ENCODE data around the gene SLC17A7.

Gene SLC17A7

GRCh38 chr19:49430172-49430677 is 11.1 kb downstream of the SLC17A7 start:
- no peak for TF ChIP-seq FOXP2 (optimal IDR thresholded peaks at IDR 0.05; ENCODE audit: control extremely low read depth, extremely low read length, insufficient read depth)
- TF ChIP-seq POLR2AphosphoS5 (IDR thresholded peaks at IDR 0.05; ENCODE audit: borderline replicate concordance, low read depth, low read length) = no peak
- TF ChIP-seq EZH2 (IDR thresholded peaks at IDR 0.05) = no peak
- no peak for DNase-seq (ENCODE audit: low read depth, low spot score)
- H3K9ac ChIP-seq (ENCODE audit: insufficient read length) = no peak overlapping the region
- H3K27ac ChIP-seq = no peak overlapping the region
- H3K36me3 ChIP-seq (ENCODE audit: insufficient read depth, low read length) = no peaks in the 10 kb centered on the region
- H3K9me3 ChIP-seq (ENCODE audit: low read depth, low read length) = no peaks in the 10 kb centered on the region
- no peak overlapping the region for H3K4me3 ChIP-seq

GRCh38 chr19:49428547-49429451 is 12.5 kb downstream of the SLC17A7 start:
- Histone ChIP-seq H3K9me3 (ENCODE audit: low read depth, low read length) (no peaks in the 10 kb centered on the region), H3K4me3 (no peak overlapping the region), H3K9ac (ENCODE audit: insufficient read length) (no peak overlapping the region), H3K27ac (no peak overlapping the region), H3K36me3 (ENCODE audit: insufficient read depth, low read length) (no peaks in the 10 kb centered on the region)
- DNase-seq (ENCODE audit: low read depth, low spot score) = no peak
- TF ChIP-seq POLR2AphosphoS5 (IDR thresholded peaks at IDR 0.05; ENCODE audit: borderline replicate concordance, low read depth, low read length) (no peak), EZH2 (IDR thresholded peaks at IDR 0.05) (no peak), FOXP2 (optimal IDR thresholded peaks at IDR 0.05; ENCODE audit: control extremely low read depth, extremely low read length, insufficient read depth) (no peak)

- H3K27ac ChIP-seq = no peak overlapping the region
- no peaks in the 10 kb centered on the region for H3K36me3 ChIP-seq (ENCODE audit: insufficient read depth, low read length)
- H3K9ac ChIP-seq (ENCODE audit: insufficient read length) = no peak overlapping the region
- no peaks in the 10 kb centered on the region for H3K9me3 ChIP-seq (ENCODE audit: low read depth, low read length)
- no peak for DNase-seq (ENCODE audit: low read depth, low spot score)
- H3K4me3 ChIP-seq = no peak overlapping the region
- TF ChIP-seq FOXP2 (optimal IDR thresholded peaks at IDR 0.05; ENCODE audit: control extremely low read depth, extremely low read length, insufficient read depth) (no peak), EZH2 (IDR thresholded peaks at IDR 0.05) (no peak), POLR2AphosphoS5 (IDR thresholded peaks at IDR 0.05; ENCODE audit: borderline replicate concordance, low read depth, low read length) (no peak)
Observed at GRCh38 chr19:49427855-49428546, 13.3 kb downstream of the SLC17A7 start.

GRCh38 chr19:49427339-49427738 is 14.0 kb downstream of the SLC17A7 start:
- H3K9me3 ChIP-seq (ENCODE audit: low read depth, low read length) = no peaks in the 10 kb centered on the region
- H3K27ac ChIP-seq = no peak overlapping the region
- TF ChIP-seq EZH2 (IDR thresholded peaks at IDR 0.05) (no peak), FOXP2 (optimal IDR thresholded peaks at IDR 0.05; ENCODE audit: control extremely low read depth, extremely low read length, insufficient read depth) (no peak), POLR2AphosphoS5 (IDR thresholded peaks at IDR 0.05; ENCODE audit: borderline replicate concordance, low read depth, low read length) (no peak)
- no peak overlapping the region for H3K4me3 ChIP-seq
- H3K9ac ChIP-seq (ENCODE audit: insufficient read length) = no peak overlapping the region
- no peaks in the 10 kb centered on the region for H3K36me3 ChIP-seq (ENCODE audit: insufficient read depth, low read length)
- DNase-seq (ENCODE audit: low read depth, low spot score) = no peak

- no peaks in the 10 kb centered on the region for H3K36me3 ChIP-seq (ENCODE audit: insufficient read depth, low read length)
- H3K9me3 ChIP-seq (ENCODE audit: low read depth, low read length) = no peaks in the 10 kb centered on the region
- H3K4me3 ChIP-seq = no peak overlapping the region
- TF ChIP-seq FOXP2 (optimal IDR thresholded peaks at IDR 0.05; ENCODE audit: control extremely low read depth, extremely low read length, insufficient read depth) = no peak
- TF ChIP-seq POLR2AphosphoS5 (IDR thresholded peaks at IDR 0.05; ENCODE audit: borderline replicate concordance, low read depth, low read length) = no peak
- no peak for TF ChIP-seq EZH2 (IDR thresholded peaks at IDR 0.05)
- H3K27ac ChIP-seq = no peak overlapping the region
- DNase-seq (ENCODE audit: low read depth, low spot score) = no peak
- H3K9ac ChIP-seq (ENCODE audit: insufficient read length) = no peak overlapping the region
Observed at GRCh38 chr19:49425922-49426592, 15.3 kb downstream of the SLC17A7 start.

GRCh38 chr19:49425178-49425577 is 16.1 kb downstream of the SLC17A7 start, which contains the start of gene GFY:
GFY (plus strand) TSS chr19:49425388; CDS start chr19:49426431, 1,043 bp downstream.
- no peak within 1 kb of the TSS for H3K27ac ChIP-seq
- H3K36me3 ChIP-seq (ENCODE audit: insufficient read depth, low read length) = no peaks in the 10 kb centered on the region
- DNase-seq (ENCODE audit: low read depth, low spot score) = no peak
- no peaks in the 10 kb centered on the region for H3K9me3 ChIP-seq (ENCODE audit: low read depth, low read length)
- no peak for TF ChIP-seq FOXP2 (optimal IDR thresholded peaks at IDR 0.05; ENCODE audit: control extremely low read depth, extremely low read length, insufficient read depth)
- TF ChIP-seq POLR2AphosphoS5 (IDR thresholded peaks at IDR 0.05; ENCODE audit: borderline replicate concordance, low read depth, low read length) = no peak
- no peak for TF ChIP-seq EZH2 (IDR thresholded peaks at IDR 0.05)
- H3K4me3 ChIP-seq = no peak within 1 kb of the TSS
- no peak within 1 kb of the TSS for H3K9ac ChIP-seq (ENCODE audit: insufficient read length)

- TF ChIP-seq FOXP2 (optimal IDR thresholded peaks at IDR 0.05; ENCODE audit: control extremely low read depth, extremely low read length, insufficient read depth) (no peak), EZH2 (IDR thresholded peaks at IDR 0.05) (no peak), POLR2AphosphoS5 (IDR thresholded peaks at IDR 0.05; ENCODE audit: borderline replicate concordance, low read depth, low read length) (no peak)
- no peak overlapping the region for H3K9ac ChIP-seq (ENCODE audit: insufficient read length)
- H3K9me3 ChIP-seq (ENCODE audit: low read depth, low read length) = no peaks in the 10 kb centered on the region
- no peak overlapping the region for H3K27ac ChIP-seq
- H3K4me3 ChIP-seq = no peak overlapping the region
- no peaks in the 10 kb centered on the region for H3K36me3 ChIP-seq (ENCODE audit: insufficient read depth, low read length)
- no peak for DNase-seq (ENCODE audit: low read depth, low spot score)
Observed at GRCh38 chr19:49423985-49424303, 17.4 kb downstream of the SLC17A7 start.

Data from SK-N-MC (cell line).